Measurements from ENCODE around the gene MC4R. TPM values are rescaled to one million over a fixed set of nuclear protein-coding genes. Genes with fewer than 3 reads are reported as not detected.

The MC4R gene
- total RNA-seq, 1 experiment from 2014 or later: not detected

- ChIA-PET CTCF (interaction anchor here (1.6 kb wide), 1 partner anchor 10 kb away, joined by 6 read pairs; no protein-coding TSS in a partner anchor), POLR2A (no interaction called here)
- Mint-ChIP-seq H3K4me3 (no peak overlapping the region), H3K27ac (no peak overlapping the region), H3K4me1 (no peaks in the 10 kb centered on the region), H3K36me3 (no peaks in the 10 kb centered on the region), H3K27me3 (ENCODE audit: low read depth) (no peaks in the 10 kb centered on the region), H3K9me3 (peaks cover 6% of the 10 kb centered on the region)
- ATAC-seq (no peak), DNase-seq (ENCODE audit: low spot score) (no peak)
- TF ChIP-seq, protein P1, sequence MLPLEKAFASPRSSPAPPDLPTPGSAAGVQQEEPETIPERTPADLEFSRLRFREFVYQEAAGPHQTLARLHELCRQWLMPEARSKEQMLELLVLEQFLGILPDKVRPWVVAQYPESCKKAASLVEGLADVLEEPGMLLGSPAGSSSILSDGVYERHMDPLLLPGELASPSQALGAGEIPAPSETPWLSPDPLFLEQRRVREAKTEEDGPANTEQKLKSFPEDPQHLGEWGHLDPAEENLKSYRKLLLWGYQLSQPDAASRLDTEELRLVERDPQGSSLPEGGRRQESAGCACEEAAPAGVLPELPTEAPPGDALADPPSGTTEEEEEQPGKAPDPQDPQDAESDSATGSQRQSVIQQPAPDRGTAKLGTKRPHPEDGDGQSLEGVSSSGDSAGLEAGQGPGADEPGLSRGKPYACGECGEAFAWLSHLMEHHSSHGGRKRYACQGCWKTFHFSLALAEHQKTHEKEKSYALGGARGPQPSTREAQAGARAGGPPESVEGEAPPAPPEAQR (CRISPR knock-in tag; IDR thresholded peaks at IDR 0.05): no peak
- TF ChIP-seq JAZF1 (CRISPR knock-in tag; IDR thresholded peaks at IDR 0.05) (no peak), NFE2L1 (CRISPR knock-in tag; IDR thresholded peaks at IDR 0.05) (no peak), PRRX2 (CRISPR knock-in tag; IDR thresholded peaks at IDR 0.05) (no peak), SOX15 (CRISPR knock-in tag; IDR thresholded peaks at IDR 0.05) (no peak), ZNF263 (CRISPR knock-in tag; IDR thresholded peaks at IDR 0.05; ENCODE audit: low read depth) (no peak)
- TF ChIP-seq, protein P2, sequence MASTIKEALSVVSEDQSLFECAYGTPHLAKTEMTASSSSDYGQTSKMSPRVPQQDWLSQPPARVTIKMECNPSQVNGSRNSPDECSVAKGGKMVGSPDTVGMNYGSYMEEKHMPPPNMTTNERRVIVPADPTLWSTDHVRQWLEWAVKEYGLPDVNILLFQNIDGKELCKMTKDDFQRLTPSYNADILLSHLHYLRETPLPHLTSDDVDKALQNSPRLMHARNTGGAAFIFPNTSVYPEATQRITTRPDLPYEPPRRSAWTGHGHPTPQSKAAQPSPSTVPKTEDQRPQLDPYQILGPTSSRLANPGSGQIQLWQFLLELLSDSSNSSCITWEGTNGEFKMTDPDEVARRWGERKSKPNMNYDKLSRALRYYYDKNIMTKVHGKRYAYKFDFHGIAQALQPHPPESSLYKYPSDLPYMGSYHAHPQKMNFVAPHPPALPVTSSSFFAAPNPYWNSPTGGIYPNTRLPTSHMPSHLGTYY (CRISPR knock-in tag; IDR thresholded peaks at IDR 0.05): no peak
- TF ChIP-seq, protein P3, sequence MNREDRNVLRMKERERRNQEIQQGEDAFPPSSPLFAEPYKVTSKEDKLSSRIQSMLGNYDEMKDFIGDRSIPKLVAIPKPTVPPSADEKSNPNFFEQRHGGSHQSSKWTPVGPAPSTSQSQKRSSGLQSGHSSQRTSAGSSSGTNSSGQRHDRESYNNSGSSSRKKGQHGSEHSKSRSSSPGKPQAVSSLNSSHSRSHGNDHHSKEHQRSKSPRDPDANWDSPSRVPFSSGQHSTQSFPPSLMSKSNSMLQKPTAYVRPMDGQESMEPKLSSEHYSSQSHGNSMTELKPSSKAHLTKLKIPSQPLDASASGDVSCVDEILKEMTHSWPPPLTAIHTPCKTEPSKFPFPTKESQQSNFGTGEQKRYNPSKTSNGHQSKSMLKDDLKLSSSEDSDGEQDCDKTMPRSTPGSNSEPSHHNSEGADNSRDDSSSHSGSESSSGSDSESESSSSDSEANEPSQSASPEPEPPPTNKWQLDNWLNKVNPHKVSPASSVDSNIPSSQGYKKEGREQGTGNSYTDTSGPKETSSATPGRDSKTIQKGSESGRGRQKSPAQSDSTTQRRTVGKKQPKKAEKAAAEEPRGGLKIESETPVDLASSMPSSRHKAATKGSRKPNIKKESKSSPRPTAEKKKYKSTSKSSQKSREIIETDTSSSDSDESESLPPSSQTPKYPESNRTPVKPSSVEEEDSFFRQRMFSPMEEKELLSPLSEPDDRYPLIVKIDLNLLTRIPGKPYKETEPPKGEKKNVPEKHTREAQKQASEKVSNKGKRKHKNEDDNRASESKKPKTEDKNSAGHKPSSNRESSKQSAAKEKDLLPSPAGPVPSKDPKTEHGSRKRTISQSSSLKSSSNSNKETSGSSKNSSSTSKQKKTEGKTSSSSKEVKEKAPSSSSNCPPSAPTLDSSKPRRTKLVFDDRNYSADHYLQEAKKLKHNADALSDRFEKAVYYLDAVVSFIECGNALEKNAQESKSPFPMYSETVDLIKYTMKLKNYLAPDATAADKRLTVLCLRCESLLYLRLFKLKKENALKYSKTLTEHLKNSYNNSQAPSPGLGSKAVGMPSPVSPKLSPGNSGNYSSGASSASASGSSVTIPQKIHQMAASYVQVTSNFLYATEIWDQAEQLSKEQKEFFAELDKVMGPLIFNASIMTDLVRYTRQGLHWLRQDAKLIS (CRISPR knock-in tag; IDR thresholded peaks at IDR 0.05; ENCODE audit: borderline replicate concordance): no peak
- TF ChIP-seq, protein P4, sequence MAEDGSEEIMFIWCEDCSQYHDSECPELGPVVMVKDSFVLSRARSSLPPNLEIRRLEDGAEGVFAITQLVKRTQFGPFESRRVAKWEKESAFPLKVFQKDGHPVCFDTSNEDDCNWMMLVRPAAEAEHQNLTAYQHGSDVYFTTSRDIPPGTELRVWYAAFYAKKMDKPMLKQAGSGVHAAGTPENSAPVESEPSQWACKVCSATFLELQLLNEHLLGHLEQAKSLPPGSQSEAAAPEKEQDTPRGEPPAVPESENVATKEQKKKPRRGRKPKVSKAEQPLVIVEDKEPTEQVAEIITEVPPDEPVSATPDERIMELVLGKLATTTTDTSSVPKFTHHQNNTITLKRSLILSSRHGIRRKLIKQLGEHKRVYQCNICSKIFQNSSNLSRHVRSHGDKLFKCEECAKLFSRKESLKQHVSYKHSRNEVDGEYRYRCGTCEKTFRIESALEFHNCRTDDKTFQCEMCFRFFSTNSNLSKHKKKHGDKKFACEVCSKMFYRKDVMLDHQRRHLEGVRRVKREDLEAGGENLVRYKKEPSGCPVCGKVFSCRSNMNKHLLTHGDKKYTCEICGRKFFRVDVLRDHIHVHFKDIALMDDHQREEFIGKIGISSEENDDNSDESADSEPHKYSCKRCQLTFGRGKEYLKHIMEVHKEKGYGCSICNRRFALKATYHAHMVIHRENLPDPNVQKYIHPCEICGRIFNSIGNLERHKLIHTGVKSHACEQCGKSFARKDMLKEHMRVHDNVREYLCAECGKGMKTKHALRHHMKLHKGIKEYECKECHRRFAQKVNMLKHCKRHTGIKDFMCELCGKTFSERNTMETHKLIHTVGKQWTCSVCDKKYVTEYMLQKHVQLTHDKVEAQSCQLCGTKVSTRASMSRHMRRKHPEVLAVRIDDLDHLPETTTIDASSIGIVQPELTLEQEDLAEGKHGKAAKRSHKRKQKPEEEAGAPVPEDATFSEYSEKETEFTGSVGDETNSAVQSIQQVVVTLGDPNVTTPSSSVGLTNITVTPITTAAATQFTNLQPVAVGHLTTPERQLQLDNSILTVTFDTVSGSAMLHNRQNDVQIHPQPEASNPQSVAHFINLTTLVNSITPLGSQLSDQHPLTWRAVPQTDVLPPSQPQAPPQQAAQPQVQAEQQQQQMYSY (CRISPR knock-in tag; IDR thresholded peaks at IDR 0.05): no peak
Observed at GRCh38 chr18:60421356-60422118, 49.0 kb upstream of the MC4R start.

GRCh38 chr18:60417946-60418345, 45.4 kb upstream of the MC4R start:
- POLR2A ChIA-PET: no interaction called here
- CTCF ChIA-PET: no interaction called here
- TF ChIP-seq TCF7 (CRISPR knock-in tag; IDR thresholded peaks at IDR 0.05; ENCODE audit: low read depth): no peak
- no peak for TF ChIP-seq NFYB (CRISPR knock-in tag; conservative IDR thresholded peaks at IDR 0.05; ENCODE audit: low read depth)
- Mint-ChIP-seq H3K27me3 (ENCODE audit: low read depth) (no peaks in the 10 kb centered on the region), H3K27ac (no peak overlapping the region), H3K36me3 (no peaks in the 10 kb centered on the region), H3K9me3 (peaks cover 3% of the 10 kb centered on the region), H3K4me3 (no peak overlapping the region), H3K4me1 (no peaks in the 10 kb centered on the region)
- no peak for ATAC-seq
- DNase-seq (ENCODE audit: low spot score): no peak

Data from WTC11 (cell line).